Endodermal cell (in vitro differentiated cells): Measurements from ENCODE around the gene LPIN3. TPM values are rescaled to one million over a fixed set of nuclear protein-coding genes. Genes with fewer than 3 reads are reported as not detected.

Experiments used
- DNase-seq: peaks from one replicate; pipeline ENCODE4 v3.0.0-alpha.2; 2017
- H3K27ac ChIP-seq: 2 replicates; pipeline ENCODE4 v1.5.1; 2013; ENCODE audit warnings: mild to moderate bottlenecking, low read depth, low read length, moderate library complexity
- H3K27me3 ChIP-seq: 2 replicates; pipeline ENCODE4 v1.6.1; 2013; ENCODE audit warnings: mild to moderate bottlenecking, low read length, moderate library complexity; ENCODE audit not compliant: insufficient read depth, control insufficient read depth, poor library complexity, severe bottlenecking
- H3K36me3 ChIP-seq: 2 replicates; pipeline ENCODE4 v1.7.0; 2013; ENCODE audit warnings: mild to moderate bottlenecking, low read length, moderate library complexity; ENCODE audit not compliant: control insufficient read depth, insufficient read depth
- H3K4me1 ChIP-seq: one replicate; pipeline ENCODE4 v1.7.0; 2013; ENCODE audit warnings: low read length; ENCODE audit not compliant: control insufficient read depth, insufficient read depth
- H3K4me3 ChIP-seq: 2 replicates; pipeline ENCODE4 v1.5.1; 2013; ENCODE audit warnings: mild to moderate bottlenecking, low read length, moderate library complexity
- H3K9ac ChIP-seq: 2 replicates; pipeline ENCODE4 v1.6.1; 2013; ENCODE audit warnings: mild to moderate bottlenecking, low read length, moderate library complexity; ENCODE audit not compliant: poor library complexity, severe bottlenecking; ENCODE audit errors: extremely low read depth
- H3K9me3 ChIP-seq: 2 replicates; pipeline ENCODE4 v1.6.1; 2013; ENCODE audit warnings: mild to moderate bottlenecking, low read length, moderate library complexity; ENCODE audit not compliant: control insufficient read depth
- H3K27ac Mint-ChIP-seq: 2 replicates; pipeline ENCODE4 v1.8.0; 2020; ENCODE audit warnings: mixed read lengths
- H3K27me3 Mint-ChIP-seq: 2 replicates; pipeline ENCODE4 v1.8.0; 2021; ENCODE audit warnings: mild to moderate bottlenecking, mixed read lengths; ENCODE audit not compliant: insufficient read depth
- H3K36me3 Mint-ChIP-seq: 2 replicates; pipeline ENCODE4 v1.8.0; 2020; ENCODE audit warnings: low read depth, mixed read lengths
- H3K4me1 Mint-ChIP-seq: 2 replicates; pipeline ENCODE4 v1.8.0; 2020; ENCODE audit warnings: mixed read lengths
- H3K4me3 Mint-ChIP-seq: 2 replicates; pipeline ENCODE4 v1.8.0; 2020; ENCODE audit warnings: mild to moderate bottlenecking, moderate library complexity, mixed read lengths
- H3K9me3 Mint-ChIP-seq: 2 replicates; pipeline ENCODE4 v1.8.0; 2020; ENCODE audit warnings: mild to moderate bottlenecking, mixed read lengths
- CTCF ChIP-seq: fragments of 200-600 bp; sonication (generic); conservative IDR thresholded peaks from 2 replicates; pipeline ENCODE4 v1.5.0; 2021; ENCODE audit warnings: antibody characterized with exemption, mild to moderate bottlenecking
- WGBS, 2 experiments: methylation state at CpG; one replicate each; pipeline versions ENCODE4 v1.1.5 to v1.1.7; 2013; ENCODE audit warnings: missing lambda C conversion rate in 2 of 2, mixed read lengths in 1 of 2; ENCODE audit not compliant: insufficient coverage in 1 of 2, insufficient read length in 1 of 2; 5-methylcytosine and 5-hydroxymethylcytosine counted together
- long read RNA-seq, 4 experiments: library from polyadenylated mRNA in 2 of 4; library from RNA in 1 of 4; library from capped mRNA in 1 of 4; stranded (forward) in 3 of 4; unstranded in 1 of 4; transcript quantifications; one replicate each; pipeline ENCODE4 v2.0.0, GENCODE V29; 2020 to 2021; ENCODE audit warnings: inconsistent platforms in 1 of 4
- polyA plus RNA-seq, 2 experiments: library from polyadenylated mRNA; stranded (reverse); fragments of 50-300 nt; gene quantifications; one replicate each; pipeline ENCODE4 v1.2.3, GENCODE V29; 2013
- total RNA-seq, 2 donors: library from RNA; stranded (reverse); fragmentation: NEBNext Ultra II Directional in 1 of 2; extraction: Animal tissue kit (Norgen Biotek cat#: 25700) in 1 of 2; gene quantifications; 2 replicates in 1 of 2; 3 replicates in 1 of 2; pipeline ENCODE4 v1.2.1, GENCODE V29; 2021

The LPIN3 gene
- 10 to 100 TPM; 13.1 to 13.2 TPM for total RNA-seq
- polyA plus RNA-seq (2013, experiment 1 of 2), result 7.1 TPM
- 6.8 TPM for polyA plus RNA-seq (2013, experiment 2 of 2)
- long read RNA-seq, experiment 1, result 0 reads
- long read RNA-seq, experiment 2, partial matches to known transcripts, result 0 of 5 reads
- long read RNA-seq, experiment 2, other reads (novel, unspliced or antisense), result 5 of 5 reads
- long read RNA-seq, experiment 3, full-length matches to known transcripts, result 1 of 8 reads
- long read RNA-seq, experiment 3, partial matches to known transcripts, result 4 of 8 reads
- long read RNA-seq, experiment 3, other reads (novel, unspliced or antisense), result 3 of 8 reads
- long read RNA-seq, experiment 4, partial matches to known transcripts, result 1 of 1 reads
- long read RNA-seq, experiment 4, other reads (novel, unspliced or antisense), result 0 of 1 reads

- H3K9me3 ChIP-seq, result no peaks in the 10 kb centered on the region
- 1 to 6% methylated on average over 13 to 33 of the region's 33 CpGs for WGBS, 2 experiments
- DNase-seq, result peak; percentile 99
- TF ChIP-seq CTCF, result peak; percentile 29
- peaks cover 14% of the 10 kb centered on the region for H3K27me3 ChIP-seq
- H3K27ac ChIP-seq, result no peak within 1 kb of the TSS
- H3K36me3 Mint-ChIP-seq, result no peaks in the 10 kb centered on the region
- H3K4me3 Mint-ChIP-seq, result peak within 1 kb of the TSS; percentile 64
- peaks cover 18% of the 10 kb centered on the region for H3K27me3 Mint-ChIP-seq
- H3K9me3 Mint-ChIP-seq, result no peaks in the 10 kb centered on the region
- H3K4me1 ChIP-seq, result no peaks in the 10 kb centered on the region
- H3K36me3 ChIP-seq, result no peaks in the 10 kb centered on the region
- H3K4me1 Mint-ChIP-seq, result peaks cover 11% of the 10 kb centered on the region
- H3K4me3 ChIP-seq, result peak within 1 kb of the TSS; percentile 84
- H3K9ac ChIP-seq, result peak within 1 kb of the TSS; percentile 52
- H3K27ac Mint-ChIP-seq, result peak within 1 kb of the TSS; percentile 97
Measured at GRCh38 chr20:41340327-41341055, at the start of gene LPIN3. LPIN3 (plus strand) TSS chr20:41340821; CDS start chr20:41345804, 4,983 bp downstream.

GRCh38 chr20:41293269-41294037, 47.2 kb upstream of the LPIN3 start:
- no peak overlapping the region for H3K27ac Mint-ChIP-seq
- no peaks in the 10 kb centered on the region for H3K36me3 ChIP-seq
- no peaks in the 10 kb centered on the region for H3K9me3 ChIP-seq
- 93% methylated on average over 2 of the region's 2 CpGs; no CpG with 5 or more reads in 1 of the 2 experiments for WGBS, 2 experiments
- H3K36me3 Mint-ChIP-seq, result no peaks in the 10 kb centered on the region
- H3K4me1 Mint-ChIP-seq, result peaks cover 5% of the 10 kb centered on the region
- no peak overlapping the region for H3K4me3 ChIP-seq
- H3K4me1 ChIP-seq, result no peaks in the 10 kb centered on the region
- H3K4me3 Mint-ChIP-seq, result no peak overlapping the region
- no peak for TF ChIP-seq CTCF
- no peak for DNase-seq
- no peak overlapping the region for H3K9ac ChIP-seq
- H3K27me3 Mint-ChIP-seq, result no peaks in the 10 kb centered on the region
- H3K27ac ChIP-seq, result no peak overlapping the region
- H3K9me3 Mint-ChIP-seq, result no peaks in the 10 kb centered on the region
- peaks cover 5% of the 10 kb centered on the region for H3K27me3 ChIP-seq

GRCh38 chr20:41299899-41300298, 40.7 kb upstream of the LPIN3 start:
- WGBS, 2 experiments, result 92 to 95% methylated on average over 2 to 3 of the region's 3 CpGs
- H3K27ac Mint-ChIP-seq, result no peak overlapping the region
- TF ChIP-seq CTCF, result no peak

More at GRCh38 chr20:41299899-41300298, 40.7 kb upstream of the LPIN3 start:
- H3K4me3 Mint-ChIP-seq, result no peak overlapping the region
- Histone ChIP-seq H3K4me1 (no peaks in the 10 kb centered on the region), H3K36me3 (no peaks in the 10 kb centered on the region), H3K9ac (no peak overlapping the region), H3K27ac (no peak overlapping the region), H3K4me3 (no peak overlapping the region), H3K27me3 (peaks cover 5% of the 10 kb centered on the region), H3K9me3 (no peaks in the 10 kb centered on the region)
- DNase-seq, result no peak
- no peaks in the 10 kb centered on the region for H3K36me3 Mint-ChIP-seq
- no peaks in the 10 kb centered on the region for H3K9me3 Mint-ChIP-seq
- H3K27me3 Mint-ChIP-seq, result no peaks in the 10 kb centered on the region
- H3K4me1 Mint-ChIP-seq, result no peaks in the 10 kb centered on the region
